Liver (tissue), 9 donors: ENCODE results near the gene CEP126. TPM values are rescaled to one million over a fixed set of nuclear protein-coding genes. Genes with fewer than 3 reads are reported as not detected.

Source experiments
- DNase-seq: peaks from one replicate; pipeline ENCODE4 v3.0.0-alpha.2; 2017; ENCODE audit warnings: low spot score
- H3K27ac ChIP-seq, 2 donors: one replicate each; pipeline ENCODE4 v1.7.0; 2013; ENCODE audit warnings: inconsistent platforms in 2 of 2, low read length in 2 of 2, control low read depth in 1 of 2, low read depth in 1 of 2, mild to moderate bottlenecking in 1 of 2
- H3K27me3 ChIP-seq, 4 donors: one replicate each; pipeline versions ENCODE4 v1.6.1 to v1.7.0; 2013; ENCODE audit warnings: low read length in 3 of 4, inconsistent platforms in 1 of 4, mild to moderate bottlenecking in 1 of 4, moderate library complexity in 1 of 4; ENCODE audit not compliant: control insufficient read depth in 4 of 4, insufficient read depth in 4 of 4
- H3K36me3 ChIP-seq, 4 donors: one replicate each; pipeline versions ENCODE4 v1.6.1 to v1.7.0; 2013; ENCODE audit warnings: low read length in 3 of 4, mild to moderate bottlenecking in 3 of 4, low read depth in 1 of 4, moderate library complexity in 1 of 4; ENCODE audit not compliant: control insufficient read depth in 4 of 4, insufficient read depth in 3 of 4
- H3K4me1 ChIP-seq, 4 donors: one replicate each; pipeline versions ENCODE4 v1.6.1 to v1.7.0; 2013; ENCODE audit warnings: low read length in 3 of 4, mild to moderate bottlenecking in 3 of 4, moderate library complexity in 1 of 4; ENCODE audit not compliant: control insufficient read depth in 4 of 4, insufficient read depth in 4 of 4
- H3K4me3 ChIP-seq, 3 donors: one replicate each; pipeline versions ENCODE4 v1.6.1 to v1.7.0; 2013; ENCODE audit warnings: low read length in 3 of 3, control low read depth in 1 of 3, low read depth in 1 of 3, mild to moderate bottlenecking in 1 of 3
- H3K9ac ChIP-seq, 2 donors: one replicate each; pipeline ENCODE4 v1.7.0; 2013; ENCODE audit warnings: low read length in 2 of 2, mild to moderate bottlenecking in 2 of 2, moderate library complexity in 2 of 2, control low read depth in 1 of 2, low read depth in 1 of 2
- H3K9me3 ChIP-seq, 4 donors: one replicate each; pipeline versions ENCODE4 v1.6.1 to v1.7.0; 2013; ENCODE audit warnings: low read length in 3 of 4; ENCODE audit not compliant: control insufficient read depth in 4 of 4
- ATF3 ChIP-seq: IDR thresholded peaks from 2 replicates; pipeline ENCODE4 v1.6.1; 2016; ENCODE audit warnings: antibody characterized with exemption
- EGR1 ChIP-seq, 2 donors: IDR thresholded peaks; 2 replicates each; pipeline ENCODE4 v1.6.1; 2016 to 2018; ENCODE audit warnings: antibody characterized with exemption in 2 of 2, low read depth in 2 of 2
- FOXA1 ChIP-seq: IDR thresholded peaks from 2 replicates; pipeline ENCODE4 v1.6.1; 2016; ENCODE audit warnings: antibody characterized with exemption
- FOXA2 ChIP-seq: IDR thresholded peaks from 2 replicates; pipeline ENCODE4 v1.6.1; 2016; ENCODE audit warnings: antibody characterized with exemption
- GABPA ChIP-seq, 2 donors: IDR thresholded peaks in 1 of 2; conservative IDR thresholded peaks in 1 of 2; 2 replicates each; pipeline ENCODE4 v1.6.1; 2016; ENCODE audit warnings: antibody characterized with exemption in 2 of 2, mild to moderate bottlenecking in 1 of 2, moderate library complexity in 1 of 2
- HNF4A ChIP-seq, 2 donors: conservative IDR thresholded peaks; 2 replicates each; pipeline ENCODE4 v1.6.1; 2016; ENCODE audit warnings: antibody characterized with exemption in 2 of 2, mild to moderate bottlenecking in 2 of 2
- HNF4G ChIP-seq: IDR thresholded peaks from 2 replicates; pipeline ENCODE4 v1.6.1; 2016; ENCODE audit warnings: antibody characterized with exemption
- JUND ChIP-seq, 2 donors: IDR thresholded peaks; 2 replicates each; pipeline ENCODE4 v1.6.1; 2016; ENCODE audit warnings: antibody characterized with exemption in 2 of 2
- NR2F2 ChIP-seq: IDR thresholded peaks from 2 replicates; pipeline ENCODE4 v1.6.1; 2016; ENCODE audit warnings: antibody characterized with exemption
- RAD21 ChIP-seq, 2 donors: IDR thresholded peaks; 2 replicates each; pipeline ENCODE4 v1.6.1; 2016; ENCODE audit warnings: antibody characterized with exemption in 2 of 2, mild to moderate bottlenecking in 2 of 2
- RXRA ChIP-seq, 2 donors: IDR thresholded peaks; 2 replicates each; pipeline ENCODE4 v1.6.1; 2017 to 2018; ENCODE audit warnings: antibody characterized with exemption in 2 of 2, mild to moderate bottlenecking in 1 of 2
- SP1 ChIP-seq: IDR thresholded peaks from 2 replicates; pipeline ENCODE4 v1.6.1; 2018; ENCODE audit warnings: antibody characterized with exemption, mild to moderate bottlenecking
- TAF1 ChIP-seq: conservative IDR thresholded peaks from 2 replicates; pipeline ENCODE4 v1.6.1; 2016; ENCODE audit warnings: antibody characterized with exemption, mild to moderate bottlenecking
- YY1 ChIP-seq: IDR thresholded peaks from 2 replicates; pipeline ENCODE4 v1.6.1; 2016; ENCODE audit warnings: antibody characterized with exemption, mild to moderate bottlenecking
- ZBTB33 ChIP-seq: IDR thresholded peaks from 2 replicates; pipeline ENCODE4 v1.6.1; 2016; ENCODE audit warnings: antibody characterized with exemption
- WGBS: extraction: QIAGEN DNeasy Blood & Tissue Kit; methylation state at CpG from one replicate; pipeline ENCODE4 v1.1.7; 2013; 5-methylcytosine and 5-hydroxymethylcytosine counted together
- polyA plus RNA-seq, 2 donors: library from polyadenylated mRNA; stranded (reverse) in 1 of 2; unstranded in 1 of 2; fragments of 200-250 nt in 1 of 2; fragments of >200 nt in 1 of 2; fragmentation: Nextera tagmentation in 1 of 2; extraction: Ambion mirVana in 1 of 2; gene quantifications; one replicate each; pipeline versions ENCODE4 v1.2.1 to v1.2.3, GENCODE V29; 2013 to 2015
- total RNA-seq, 2 donors: library from RNA; depleted of rRNA; stranded (reverse); fragments of >200 nt; gene quantifications; one replicate each; pipeline ENCODE4 v1.2.3, GENCODE V29; 2014
- TF ChIP-seq, protein P1 (sequence below): IDR thresholded peaks from 2 replicates; pipeline ENCODE4 v1.6.1; 2016; ENCODE audit warnings: antibody characterized with exemption
- TF ChIP-seq, protein P2 (sequence below): IDR thresholded peaks from 2 replicates; pipeline ENCODE4 v1.6.1; 2016; ENCODE audit warnings: antibody characterized with exemption, mild to moderate bottlenecking
- donor health status: healthy.
- donor health status: healthy.
- donor health status: healthy.
- donor health status: healthy.
- donor health status: healthy.

CEP126 gene
- total and polyA plus RNA-seq, 4 donors = 0.02 to 0.75 (median 0.16) TPM

GRCh38 chr11:102005306-102005705 lies 90.5 kb downstream of the CEP126 start:
- peaks cover 0 to 10% (median 8%) of the 10 kb centered on the region in 4 donors for H3K4me1 ChIP-seq
- no peak overlapping the region for H3K9ac ChIP-seq
- no peak overlapping the region for H3K4me3 ChIP-seq
- no peaks in the 10 kb centered on the region for H3K9me3 ChIP-seq
- no peaks in the 10 kb centered on the region for H3K27me3 ChIP-seq
- DNase-seq = no peak
- no peak overlapping the region for H3K27ac ChIP-seq
- no peaks in the 10 kb centered on the region for H3K36me3 ChIP-seq
- TF ChIP-seq, protein P1, sequence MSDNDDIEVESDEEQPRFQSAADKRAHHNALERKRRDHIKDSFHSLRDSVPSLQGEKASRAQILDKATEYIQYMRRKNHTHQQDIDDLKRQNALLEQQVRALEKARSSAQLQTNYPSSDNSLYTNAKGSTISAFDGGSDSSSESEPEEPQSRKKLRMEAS = no peak
- TF ChIP-seq GABPA (IDR thresholded peaks at IDR 0.05 in 1 of 2, conservative IDR thresholded peaks at IDR 0.05 in 1 of 2) (no peak), EGR1 (IDR thresholded peaks at IDR 0.05; ENCODE audit: low read depth in 2 of 2) (no peak), JUND (IDR thresholded peaks at IDR 0.05) (no peak), ATF3 (no peak), HNF4A (conservative IDR thresholded peaks at IDR 0.05) (no peak), YY1 (no peak), HNF4G (no peak), TAF1 (no peak), RXRA (IDR thresholded peaks at IDR 0.05) (no peak)
- 84% methylated on average over 4 of the region's 4 CpGs for WGBS

GRCh38 chr11:102006835-102007566 lies 92.2 kb downstream of the CEP126 start:
- H3K4me3 ChIP-seq = no peak overlapping the region
- TF ChIP-seq RAD21 (IDR thresholded peaks at IDR 0.05) = peak in 1 of 2 donors; percentile 4
- no peak for TF ChIP-seq YY1
- TF ChIP-seq NR2F2 = no peak
- TF ChIP-seq, protein P2, sequence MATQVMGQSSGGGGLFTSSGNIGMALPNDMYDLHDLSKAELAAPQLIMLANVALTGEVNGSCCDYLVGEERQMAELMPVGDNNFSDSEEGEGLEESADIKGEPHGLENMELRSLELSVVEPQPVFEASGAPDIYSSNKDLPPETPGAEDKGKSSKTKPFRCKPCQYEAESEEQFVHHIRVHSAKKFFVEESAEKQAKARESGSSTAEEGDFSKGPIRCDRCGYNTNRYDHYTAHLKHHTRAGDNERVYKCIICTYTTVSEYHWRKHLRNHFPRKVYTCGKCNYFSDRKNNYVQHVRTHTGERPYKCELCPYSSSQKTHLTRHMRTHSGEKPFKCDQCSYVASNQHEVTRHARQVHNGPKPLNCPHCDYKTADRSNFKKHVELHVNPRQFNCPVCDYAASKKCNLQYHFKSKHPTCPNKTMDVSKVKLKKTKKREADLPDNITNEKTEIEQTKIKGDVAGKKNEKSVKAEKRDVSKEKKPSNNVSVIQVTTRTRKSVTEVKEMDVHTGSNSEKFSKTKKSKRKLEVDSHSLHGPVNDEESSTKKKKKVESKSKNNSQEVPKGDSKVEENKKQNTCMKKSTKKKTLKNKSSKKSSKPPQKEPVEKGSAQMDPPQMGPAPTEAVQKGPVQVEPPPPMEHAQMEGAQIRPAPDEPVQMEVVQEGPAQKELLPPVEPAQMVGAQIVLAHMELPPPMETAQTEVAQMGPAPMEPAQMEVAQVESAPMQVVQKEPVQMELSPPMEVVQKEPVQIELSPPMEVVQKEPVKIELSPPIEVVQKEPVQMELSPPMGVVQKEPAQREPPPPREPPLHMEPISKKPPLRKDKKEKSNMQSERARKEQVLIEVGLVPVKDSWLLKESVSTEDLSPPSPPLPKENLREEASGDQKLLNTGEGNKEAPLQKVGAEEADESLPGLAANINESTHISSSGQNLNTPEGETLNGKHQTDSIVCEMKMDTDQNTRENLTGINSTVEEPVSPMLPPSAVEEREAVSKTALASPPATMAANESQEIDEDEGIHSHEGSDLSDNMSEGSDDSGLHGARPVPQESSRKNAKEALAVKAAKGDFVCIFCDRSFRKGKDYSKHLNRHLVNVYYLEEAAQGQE = peak; percentile 12
- TF ChIP-seq HNF4A (conservative IDR thresholded peaks at IDR 0.05) = peak in 1 of 2 donors; percentile 69
- TF ChIP-seq ATF3 = no peak
- TF ChIP-seq ZBTB33 = peak; percentile 54
- peak; percentile 41 for TF ChIP-seq FOXA1
- TF ChIP-seq, protein P1 = peak; percentile 13
- TF ChIP-seq GABPA (IDR thresholded peaks at IDR 0.05 in 1 of 2, conservative IDR thresholded peaks at IDR 0.05 in 1 of 2) = no peak
- TF ChIP-seq JUND (IDR thresholded peaks at IDR 0.05) = peak in 1 of 2 donors; percentile 36
- TF ChIP-seq TAF1 = no peak
- peak; percentile 88 for TF ChIP-seq FOXA2
- peak; percentile 26 to 72 for TF ChIP-seq RXRA (IDR thresholded peaks at IDR 0.05)
- no peak for TF ChIP-seq HNF4G
- TF ChIP-seq SP1 = no peak
- H3K9ac ChIP-seq = no peak overlapping the region
- no peaks in the 10 kb centered on the region for H3K27me3 ChIP-seq
- H3K27ac ChIP-seq = no peak overlapping the region
- peaks cover 0 to 10% (median 8%) of the 10 kb centered on the region in 4 donors for H3K4me1 ChIP-seq
- H3K9me3 ChIP-seq = no peaks in the 10 kb centered on the region
- no peaks in the 10 kb centered on the region for H3K36me3 ChIP-seq
- WGBS = 46% methylated on average over 7 of the region's 7 CpGs
- no peak for DNase-seq
